Thyroid gland (tissue), 4 donors: ENCODE measurements around the gene CLGN.

ENCODE experiments used
- CTCF ChIP-seq, 6 experiments: fragments of 200-600 bp in 3 of 6; fragments of 450-650 bp in 3 of 6; sonication (generic) in 3 of 6; IDR thresholded peaks; one replicate each; pipeline ENCODE4 v1.5.1; 2016 to 2019; ENCODE audit warnings: antibody characterized with exemption in 6 of 6, mild to moderate bottlenecking in 2 of 6, inconsistent platforms in 1 of 6, moderate library complexity in 1 of 6
- POLR2A ChIP-seq, 2 donors: fragments of 450-650 bp; IDR thresholded peaks; one replicate each; pipeline ENCODE4 v1.6.1; 2017; ENCODE audit warnings: antibody characterized with exemption in 2 of 2, mild to moderate bottlenecking in 2 of 2, moderate library complexity in 1 of 2

- no peak for TF ChIP-seq CTCF (IDR thresholded peaks at IDR 0.05)
- TF ChIP-seq POLR2A (IDR thresholded peaks at IDR 0.05) = no peak
Observed at GRCh38 chr4:140388015-140388414, 39.4 kb downstream of the CLGN start.
